HG03066 (cell line): Measurements from ENCODE around the gene DIP2B.
A peak's percentile ranks its signal among the peaks of the same experiment; 100 is the strongest.
"Not testable (repeated sequence)": the region's sequence is repeated elsewhere in the genome, so short reads cannot be mapped to it uniquely, and the experiment has no call there.

ENCODE experiments used
- ATAC-seq: cut with Tn5 transposase; IDR thresholded peaks from one replicate; pipeline ENCODE4 v1.9.1; 2021; ENCODE audit warnings: low read depth; ENCODE audit not compliant: unreplicated experiment

The DIP2B gene

GRCh38 chr12:50751948-50752721 is 247.3 kb downstream of the DIP2B start:
- ATAC-seq, result no peak

- no peak for ATAC-seq
Measured at GRCh38 chr12:50753232-50753769, 248.5 kb downstream of the DIP2B start.

- peak; percentile 74 for ATAC-seq
Measured at GRCh38 chr12:50763639-50764285, 259.0 kb downstream of the DIP2B start, which contains the start of gene ATF1. Gene ATF1, plus strand, starts transcription at chr12:50764101. Its CDS starts 16,045 bp downstream, at chr12:50780146.

GRCh38 chr12:50764286-50765094 is 259.7 kb downstream of the DIP2B start:
- peak; percentile 40 for ATAC-seq

- peak; percentile 30 for ATAC-seq
Measured at GRCh38 chr12:50765095-50765911, 260.5 kb downstream of the DIP2B start.

GRCh38 chr12:50768391-50768790 is 263.6 kb downstream of the DIP2B start:
- ATAC-seq, result no peak

GRCh38 chr12:50768813-50769212 is 264.0 kb downstream of the DIP2B start:
- not testable (repeated sequence) for ATAC-seq

GRCh38 chr12:50771409-50771808 is 266.6 kb downstream of the DIP2B start:
- no peak for ATAC-seq

GRCh38 chr12:50772470-50772869 is 267.7 kb downstream of the DIP2B start:
- no peak for ATAC-seq

- no peak for ATAC-seq
Measured at GRCh38 chr12:50772877-50773276, 268.1 kb downstream of the DIP2B start.

- ATAC-seq, result no peak
Measured at GRCh38 chr12:50775251-50775650, 270.5 kb downstream of the DIP2B start.

- no peak for ATAC-seq
Measured at GRCh38 chr12:50776749-50777728, 272.3 kb downstream of the DIP2B start.

- no peak for ATAC-seq
Measured at GRCh38 chr12:50778663-50779590, 274.1 kb downstream of the DIP2B start.

- no peak for ATAC-seq
Measured at GRCh38 chr12:50780013-50780412, 275.2 kb downstream of the DIP2B start.

GRCh38 chr12:50784501-50784900 is 279.7 kb downstream of the DIP2B start:
- ATAC-seq, result no peak

GRCh38 chr12:50785406-50786001 is 280.7 kb downstream of the DIP2B start:
- ATAC-seq, result no peak

- no peak for ATAC-seq
Measured at GRCh38 chr12:50786498-50787231, 281.9 kb downstream of the DIP2B start.
